ENCODE results near the gene TRAPPC6A.

DNA sequence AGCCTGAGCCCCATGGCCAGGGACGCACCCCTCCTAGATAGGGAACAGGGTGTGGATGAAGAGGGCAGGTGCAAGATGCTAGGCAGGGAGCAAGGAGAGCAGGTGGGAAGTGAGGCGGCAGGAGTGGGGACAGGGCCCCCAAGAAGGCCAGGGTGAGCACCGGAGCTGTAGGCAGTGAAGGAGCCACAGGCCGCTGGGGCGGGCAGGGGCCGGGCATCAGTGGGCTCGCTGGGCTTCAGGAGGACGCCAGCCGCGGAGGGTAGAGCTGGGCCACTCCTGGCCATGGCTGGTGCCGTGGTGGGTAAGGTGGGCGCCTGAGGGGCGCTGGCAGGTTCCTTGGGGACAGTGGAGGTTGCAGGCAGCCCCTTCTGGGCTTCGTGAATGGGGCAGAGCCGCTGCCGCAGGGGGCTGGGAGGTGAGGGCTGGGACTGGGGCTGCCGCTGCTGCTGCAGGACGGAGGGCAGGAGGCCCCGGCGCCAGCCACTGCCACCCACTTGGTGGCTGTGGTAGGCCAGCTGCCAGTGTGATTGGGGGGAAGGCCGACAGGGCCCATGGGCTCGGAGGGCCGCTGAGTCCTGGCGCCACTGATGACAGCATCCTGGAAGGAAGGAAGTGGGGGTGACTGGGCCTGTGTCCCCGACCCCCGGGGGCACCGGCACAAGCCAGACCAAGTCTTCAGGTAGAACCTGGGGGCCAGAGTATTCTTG, 19.4 kb downstream of the TRAPPC6A start:
- no peak for TF ChIP-seq GATA2 (IDR thresholded peaks at IDR 0.05; ENCODE audit: low read depth, low read length)
- no peak for TF ChIP-seq GATA3 (IDR thresholded peaks at IDR 0.05; ENCODE audit: low read depth, low read length)
